Subcutaneous abdominal adipose tissue (tissue), 5 donors: Measurements from ENCODE around the gene SLC22A23.

Experiments used
- H3K27ac ChIP-seq: one replicate; pipeline ENCODE4 v1.7.0; 2013; ENCODE audit warnings: low read depth, mild to moderate bottlenecking, inconsistent platforms, low read length, moderate library complexity
- H3K27me3 ChIP-seq, 5 donors: one replicate each; pipeline ENCODE4 v1.7.0; 2013; ENCODE audit warnings: low read length in 5 of 5, inconsistent platforms in 1 of 5; ENCODE audit not compliant: control insufficient read depth in 5 of 5, insufficient read depth in 4 of 5
- H3K36me3 ChIP-seq, 5 donors: one replicate each; pipeline ENCODE4 v1.7.0; 2013; ENCODE audit warnings: low read length in 5 of 5; ENCODE audit not compliant: control insufficient read depth in 5 of 5, insufficient read depth in 5 of 5
- H3K4me1 ChIP-seq, 5 donors: one replicate each; pipeline ENCODE4 v1.7.0; 2013; ENCODE audit warnings: low read length in 5 of 5, mild to moderate bottlenecking in 3 of 5, moderate library complexity in 1 of 5; ENCODE audit not compliant: control insufficient read depth in 5 of 5, insufficient read depth in 5 of 5
- H3K4me3 ChIP-seq, 5 donors: one replicate each; pipeline ENCODE4 v1.7.0; 2013; ENCODE audit warnings: low read length in 5 of 5, low read depth in 1 of 5
- H3K9ac ChIP-seq, 5 donors: one replicate each; pipeline ENCODE4 v1.7.0; 2013; ENCODE audit warnings: low read length in 5 of 5, mild to moderate bottlenecking in 4 of 5, moderate library complexity in 3 of 5
- H3K9me3 ChIP-seq, 5 donors: one replicate each; pipeline ENCODE4 v1.7.0; 2013; ENCODE audit warnings: low read length in 5 of 5; ENCODE audit not compliant: control insufficient read depth in 5 of 5
- donor health status: healthy.
- donor health status: healthy.
- donor health status: healthy.
- donor health status: healthy.
- donor health status: healthy.

The SLC22A23 gene

DNA sequence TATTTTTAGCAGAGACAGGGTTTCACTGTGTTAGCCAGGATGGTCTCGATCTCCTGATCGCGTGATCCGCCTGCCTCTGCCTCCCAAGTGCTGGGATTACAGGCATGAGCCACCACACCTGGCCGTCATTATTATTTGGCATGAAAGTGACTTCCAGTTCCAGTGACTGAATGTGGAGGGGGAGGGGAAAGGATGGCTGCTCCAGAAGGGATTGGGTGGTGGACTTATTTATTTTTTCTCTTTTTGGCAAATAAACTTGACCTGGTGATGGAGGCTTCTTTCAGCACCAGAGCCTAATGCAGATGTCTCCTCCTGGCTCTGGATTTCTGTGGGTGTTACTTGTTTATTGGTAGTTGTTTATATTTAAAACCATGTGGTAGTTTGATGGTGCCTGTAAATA, 16.9 kb upstream of the SLC22A23 start:
- Histone ChIP-seq H3K27ac (peak overlapping the region; percentile 6), H3K9me3 (no peaks in the 10 kb centered on the region), H3K4me3 (no peak overlapping the region), H3K4me1 (peaks cover 0 to 14% (median 12%) of the 10 kb centered on the region in 5 donors), H3K9ac (no peak overlapping the region), H3K36me3 (no peaks in the 10 kb centered on the region), H3K27me3 (no peaks in the 10 kb centered on the region)

- Histone ChIP-seq H3K9ac (no peak overlapping the region), H3K4me3 (no peak overlapping the region), H3K36me3 (no peaks in the 10 kb centered on the region), H3K27me3 (no peaks in the 10 kb centered on the region), H3K9me3 (no peaks in the 10 kb centered on the region), H3K27ac (no peak overlapping the region), H3K4me1 (peaks cover 0 to 14% (median 12%) of the 10 kb centered on the region in 5 donors)
These were observed 14.9 kb upstream of the SLC22A23 start for GRCh38 chr6:3471711-3472110.

GRCh38 chr6:3471286-3471685, 14.4 kb upstream of the SLC22A23 start:
- no peak overlapping the region for H3K27ac ChIP-seq

GRCh38 chr6:3468585-3468984, 11.7 kb upstream of the SLC22A23 start:
- Histone ChIP-seq H3K27me3 (no peaks in the 10 kb centered on the region), H3K36me3 (no peaks in the 10 kb centered on the region), H3K4me3 (no peak overlapping the region), H3K9ac (no peak overlapping the region), H3K4me1 (peaks cover 0 to 14% (median 12%) of the 10 kb centered on the region in 5 donors), H3K9me3 (no peaks in the 10 kb centered on the region), H3K27ac (no peak overlapping the region)

More at GRCh38 chr6:3471286-3471685, 14.4 kb upstream of the SLC22A23 start:
- Histone ChIP-seq H3K9ac (no peak overlapping the region), H3K4me3 (no peak overlapping the region), H3K9me3 (no peaks in the 10 kb centered on the region), H3K4me1 (peaks cover 0 to 14% (median 12%) of the 10 kb centered on the region in 5 donors), H3K27me3 (no peaks in the 10 kb centered on the region), H3K36me3 (no peaks in the 10 kb centered on the region)

DNA sequence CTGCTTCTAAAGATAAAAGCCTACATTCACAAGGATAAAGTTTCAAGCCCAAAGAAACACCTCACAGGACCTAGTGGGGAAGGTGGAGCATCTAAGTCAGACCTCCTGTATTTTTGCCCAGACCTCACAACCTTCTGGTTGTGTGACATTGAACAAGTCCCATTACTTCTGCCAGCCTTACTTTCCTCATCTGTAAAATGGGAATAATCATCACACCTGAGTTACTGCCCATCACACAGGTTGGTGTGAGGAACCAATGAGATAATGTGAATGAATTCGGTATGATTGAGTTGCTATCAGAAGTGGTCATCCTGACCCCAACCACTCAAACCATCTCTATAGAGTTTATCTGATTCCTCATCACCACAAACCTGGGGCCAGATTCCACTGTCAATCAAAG, 11.1 kb upstream of the SLC22A23 start:
- H3K4me1 ChIP-seq: peaks cover 0 to 14% (median 10%) of the 10 kb centered on the region in 5 donors
- H3K9me3 ChIP-seq: no peaks in the 10 kb centered on the region
- H3K36me3 ChIP-seq: no peaks in the 10 kb centered on the region

DNA sequence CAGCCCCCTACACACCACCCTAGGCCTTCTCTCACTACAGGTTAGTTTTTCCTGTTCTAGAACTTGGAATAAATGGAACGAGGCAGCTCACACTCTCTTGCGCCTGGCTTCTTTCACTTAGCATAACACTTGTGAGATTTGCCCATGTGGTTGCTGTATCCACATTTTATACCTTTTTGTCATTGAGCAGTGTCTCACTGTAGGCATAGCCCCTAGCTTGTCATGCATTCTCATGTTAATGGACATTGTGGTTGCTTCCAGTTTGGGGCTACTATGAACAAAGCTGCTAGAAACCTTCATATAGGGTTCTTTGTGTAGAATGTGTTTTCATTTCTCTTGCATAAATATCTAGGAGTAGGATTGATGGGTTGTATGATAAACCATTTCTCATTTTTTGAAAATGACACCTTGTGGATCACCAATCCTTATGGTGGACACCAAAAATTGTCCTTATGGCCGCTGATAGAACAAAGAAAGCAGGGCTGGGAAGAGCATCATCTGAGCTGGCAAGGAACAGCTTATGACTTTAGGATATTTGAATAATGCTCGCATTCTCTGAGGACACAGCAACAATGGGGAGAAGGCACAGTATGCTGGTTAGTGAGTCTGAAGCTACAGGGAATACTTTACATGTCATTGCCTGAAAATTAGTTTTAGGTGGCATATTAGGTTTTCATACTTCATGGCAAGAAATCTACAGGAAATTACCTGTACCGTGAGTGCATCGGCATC, 9.8 kb upstream of the SLC22A23 start:
- H3K4me1 ChIP-seq: peaks cover 0 to 6% (median 3%) of the 10 kb centered on the region in 5 donors
- H3K27me3 ChIP-seq: no peaks in the 10 kb centered on the region
- H3K36me3 ChIP-seq: no peaks in the 10 kb centered on the region
- H3K9me3 ChIP-seq: no peaks in the 10 kb centered on the region
- H3K4me3 ChIP-seq: no peak overlapping the region
- H3K27ac ChIP-seq: no peak overlapping the region
- no peak overlapping the region for H3K9ac ChIP-seq

More for the DNA sequence above, 11.1 kb upstream of the SLC22A23 start:
- H3K9ac ChIP-seq: no peak overlapping the region
- no peaks in the 10 kb centered on the region for H3K27me3 ChIP-seq
- H3K4me3 ChIP-seq: no peak overlapping the region
- H3K27ac ChIP-seq: no peak overlapping the region

- Histone ChIP-seq H3K27ac (no peak overlapping the region), H3K36me3 (no peaks in the 10 kb centered on the region), H3K4me1 (peaks cover 1 to 18% (median 16%) of the 10 kb centered on the region in 5 donors), H3K4me3 (no peak overlapping the region), H3K27me3 (no peaks in the 10 kb centered on the region), H3K9ac (no peak overlapping the region), H3K9me3 (no peaks in the 10 kb centered on the region)
These were observed 3.4 kb upstream of the SLC22A23 start for GRCh38 chr6:3460253-3460652.

DNA sequence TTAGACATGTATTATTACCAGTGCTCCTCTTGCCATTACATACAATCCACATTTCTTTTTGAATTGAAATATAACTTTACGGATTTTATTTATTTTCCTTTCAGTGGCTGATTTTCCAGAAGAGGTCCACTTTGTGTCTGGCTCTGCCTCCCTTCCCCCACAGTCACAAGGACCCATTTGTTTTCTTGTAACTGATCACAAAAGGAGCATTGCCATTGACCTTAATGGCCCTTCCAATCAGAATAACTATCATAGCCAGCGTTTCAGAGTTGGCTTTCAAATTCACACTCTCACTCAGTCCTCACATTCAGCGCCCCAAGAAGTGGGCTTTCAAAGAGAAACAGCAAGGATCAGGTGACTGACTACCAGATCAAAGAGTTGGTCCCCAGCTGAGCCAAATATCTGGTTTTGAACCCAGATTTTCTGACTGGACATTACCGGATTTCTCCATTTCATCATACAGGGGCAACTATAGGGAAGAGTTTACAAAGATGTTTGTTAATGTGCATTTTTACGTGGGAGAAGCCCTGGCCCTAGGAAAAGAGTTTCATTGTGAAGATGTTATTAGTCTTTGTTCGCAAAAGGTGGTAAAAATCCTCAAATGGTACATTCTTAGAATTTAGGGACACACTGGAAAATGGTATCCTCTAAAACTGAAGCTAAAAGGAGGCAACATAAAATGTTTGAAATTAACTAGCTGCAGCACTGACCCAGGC, 2.0 kb upstream of the SLC22A23 start:
- H3K36me3 ChIP-seq: no peaks in the 10 kb centered on the region
- no peaks in the 10 kb centered on the region for H3K27me3 ChIP-seq
- H3K9me3 ChIP-seq: no peaks in the 10 kb centered on the region
- no peak overlapping the region for H3K4me3 ChIP-seq
- no peak overlapping the region for H3K27ac ChIP-seq
- peaks cover 4 to 32% (median 30%) of the 10 kb centered on the region in 5 donors for H3K4me1 ChIP-seq
- no peak overlapping the region for H3K9ac ChIP-seq

DNA sequence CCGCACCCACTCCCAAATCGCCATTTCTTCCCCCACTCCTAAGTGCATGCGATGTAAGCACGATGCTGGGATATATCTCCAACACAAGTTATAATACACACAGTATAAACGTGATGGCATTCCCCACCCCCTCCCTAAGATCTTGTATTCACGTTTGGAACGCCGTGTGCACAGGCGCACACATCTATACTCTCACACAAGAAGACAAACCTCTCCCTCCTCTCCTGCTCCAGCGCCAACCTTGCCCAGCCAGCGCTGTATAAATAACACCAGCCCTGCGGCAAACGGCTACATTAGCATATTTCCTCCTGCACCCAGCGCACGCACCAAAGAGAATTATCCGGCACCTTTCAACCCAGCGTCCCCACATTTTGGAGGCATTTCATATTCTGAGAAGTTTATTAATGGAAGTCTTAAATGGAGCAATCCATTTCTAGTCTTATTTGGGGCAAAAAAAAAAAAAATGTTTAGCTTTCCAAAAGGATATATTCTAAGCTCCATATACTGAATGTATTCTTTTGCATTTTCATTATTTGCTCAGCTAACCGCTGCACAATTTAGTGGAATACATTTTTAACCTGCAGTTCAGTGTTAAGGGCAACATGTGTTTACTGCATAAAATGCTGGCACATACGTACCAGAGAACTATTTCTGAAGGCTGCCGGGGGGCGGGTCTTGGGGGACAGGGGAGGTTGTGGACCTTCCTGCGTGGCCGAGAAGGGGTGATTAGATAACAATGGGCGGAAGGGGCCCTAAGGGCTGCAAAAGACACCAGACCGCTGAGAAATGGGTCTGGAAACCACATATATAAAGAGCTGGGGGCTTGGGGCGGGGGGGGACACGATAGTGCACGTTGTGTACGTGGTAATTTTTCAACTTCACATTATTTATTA, 1.1 kb upstream of the SLC22A23 start:
- H3K9me3 ChIP-seq: no peaks in the 10 kb centered on the region
- H3K9ac ChIP-seq: peak overlapping the region in 4 of 5 donors; percentile 21 to 72 (median 66)
- H3K4me1 ChIP-seq: peaks cover 4 to 40% (median 36%) of the 10 kb centered on the region in 5 donors
- peak overlapping the region; percentile 15 to 66 (median 58) for H3K4me3 ChIP-seq
- no peaks in the 10 kb centered on the region for H3K36me3 ChIP-seq
- H3K27me3 ChIP-seq: no peaks in the 10 kb centered on the region
- H3K27ac ChIP-seq: peak overlapping the region; percentile 73
